Right atrium auricular region (tissue), 2 donors: ENCODE measurements around the gene DMWD. TPM values are rescaled to one million over a fixed set of nuclear protein-coding genes. Genes with fewer than 3 reads are reported as not detected.

ENCODE experiments used
- DNase-seq: peaks from one replicate; pipeline ENCODE4 v3.0.0-alpha.2; 2019; ENCODE audit warnings: low spot score
- H3K27ac ChIP-seq, 2 donors: fragments of 200-600 bp; sonication (generic); 1 replicate in 1 of 2; 2 replicates in 1 of 2; pipeline ENCODE4 v1.5.1; 2016 to 2019
- H3K27me3 ChIP-seq, 2 donors: fragments of 200-600 bp; sonication (generic); one replicate each; pipeline versions ENCODE4 v1.5.1 to v1.6.0; 2017 to 2019
- H3K36me3 ChIP-seq: fragments of 200-600 bp; sonication (generic); one replicate; pipeline ENCODE4 v1.5.1; 2016
- H3K4me1 ChIP-seq, 2 donors: fragments of 200-600 bp; sonication (generic); one replicate each; pipeline versions ENCODE4 v1.5.1 to v1.6.0; 2017 to 2019
- H3K4me3 ChIP-seq, 2 donors: fragments of 200-600 bp; sonication (generic); 1 replicate in 1 of 2; 2 replicates in 1 of 2; pipeline ENCODE4 v1.5.1; 2017 to 2019; ENCODE audit warnings: mild to moderate bottlenecking in 1 of 2, moderate library complexity in 1 of 2
- H3K9me3 ChIP-seq, 2 donors: fragments of 200-600 bp; sonication (generic); one replicate each; pipeline ENCODE4 v1.5.1; 2019
- total RNA-seq, 2 donors: library from RNA; depleted of rRNA; stranded (reverse); fragments of >200 nt; gene quantifications; one replicate each; pipeline ENCODE4 v1.1.0, GENCODE V29; 2016
- TF ChIP-seq, protein P1 (sequence below), 2 donors: fragments of 200-600 bp; sonication (generic); IDR thresholded peaks; one replicate each; pipeline ENCODE4 v1.5.1; 2019; ENCODE audit warnings: antibody characterized with exemption in 2 of 2

The DMWD gene
- total RNA-seq, 2 donors from 2014 or later, result 41.5 to 55.9 TPM

DNA sequence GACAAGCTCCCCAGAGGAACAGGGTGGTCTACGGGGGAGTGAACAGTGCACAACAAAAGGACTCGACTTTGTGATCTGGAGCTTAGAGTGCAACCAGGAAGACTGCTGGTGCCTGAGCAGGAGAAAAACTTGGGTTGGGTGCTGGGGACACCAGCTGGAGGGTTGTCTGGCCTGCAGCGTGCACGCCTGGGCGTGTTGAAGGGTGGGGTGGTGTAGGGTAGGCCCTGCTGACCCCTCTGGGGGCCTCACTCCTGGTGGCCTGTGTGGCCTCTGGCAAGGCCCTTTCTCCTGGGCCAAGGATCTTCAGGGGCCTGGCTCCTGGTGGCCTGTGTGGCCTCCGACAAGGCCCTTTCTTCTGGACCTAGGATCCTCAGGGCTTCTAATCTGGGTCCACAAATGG, 27.1 kb upstream of the DMWD start:
- peaks cover 0 to 23% of the 10 kb centered on the region in 2 donors for H3K4me1 ChIP-seq
- no peak overlapping the region for H3K4me3 ChIP-seq
- H3K9me3 ChIP-seq, result no peaks in the 10 kb centered on the region
- peaks cover 45% of the 10 kb centered on the region for H3K36me3 ChIP-seq
- TF ChIP-seq, protein P1, sequence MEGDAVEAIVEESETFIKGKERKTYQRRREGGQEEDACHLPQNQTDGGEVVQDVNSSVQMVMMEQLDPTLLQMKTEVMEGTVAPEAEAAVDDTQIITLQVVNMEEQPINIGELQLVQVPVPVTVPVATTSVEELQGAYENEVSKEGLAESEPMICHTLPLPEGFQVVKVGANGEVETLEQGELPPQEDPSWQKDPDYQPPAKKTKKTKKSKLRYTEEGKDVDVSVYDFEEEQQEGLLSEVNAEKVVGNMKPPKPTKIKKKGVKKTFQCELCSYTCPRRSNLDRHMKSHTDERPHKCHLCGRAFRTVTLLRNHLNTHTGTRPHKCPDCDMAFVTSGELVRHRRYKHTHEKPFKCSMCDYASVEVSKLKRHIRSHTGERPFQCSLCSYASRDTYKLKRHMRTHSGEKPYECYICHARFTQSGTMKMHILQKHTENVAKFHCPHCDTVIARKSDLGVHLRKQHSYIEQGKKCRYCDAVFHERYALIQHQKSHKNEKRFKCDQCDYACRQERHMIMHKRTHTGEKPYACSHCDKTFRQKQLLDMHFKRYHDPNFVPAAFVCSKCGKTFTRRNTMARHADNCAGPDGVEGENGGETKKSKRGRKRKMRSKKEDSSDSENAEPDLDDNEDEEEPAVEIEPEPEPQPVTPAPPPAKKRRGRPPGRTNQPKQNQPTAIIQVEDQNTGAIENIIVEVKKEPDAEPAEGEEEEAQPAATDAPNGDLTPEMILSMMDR (IDR thresholded peaks at IDR 0.05), result no peak
- no peak overlapping the region for H3K27ac ChIP-seq
- no peaks in the 10 kb centered on the region for H3K27me3 ChIP-seq
- DNase-seq, result no peak

DNA sequence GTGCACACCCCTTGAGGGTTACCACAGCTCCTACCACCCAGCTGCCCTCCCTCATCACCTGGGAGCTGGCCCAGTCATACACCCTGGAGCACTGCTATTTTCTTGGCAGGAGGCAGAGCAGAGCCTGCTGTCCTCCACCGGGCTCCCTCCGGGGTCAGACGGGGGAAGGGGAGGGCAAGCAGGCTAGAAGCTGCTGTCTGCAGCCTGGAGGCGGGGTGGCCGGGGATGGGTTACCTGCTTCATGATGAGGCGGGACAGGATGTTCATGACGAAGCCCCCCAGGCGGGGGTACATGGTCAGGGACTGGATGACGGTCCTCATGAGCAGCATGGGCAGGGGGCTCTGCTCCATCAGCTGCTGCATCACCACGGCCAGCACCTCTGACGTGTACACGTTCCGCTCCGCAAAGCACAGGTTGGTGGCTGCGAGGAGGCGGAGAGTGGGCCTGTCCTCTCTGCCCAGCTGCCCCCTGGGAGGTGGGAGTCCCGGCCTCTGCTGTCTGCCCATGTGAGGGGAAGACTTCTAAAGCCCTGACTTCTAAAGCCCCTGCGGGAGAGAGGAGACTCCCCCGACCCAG, 25.2 kb upstream of the DMWD start:
- peaks cover 27% of the 10 kb centered on the region for H3K36me3 ChIP-seq
- no peak overlapping the region for H3K4me3 ChIP-seq
- TF ChIP-seq, protein P1 (IDR thresholded peaks at IDR 0.05), result no peak
- H3K9me3 ChIP-seq, result no peaks in the 10 kb centered on the region
- H3K4me1 ChIP-seq, result peaks cover 0 to 26% of the 10 kb centered on the region in 2 donors
- no peak overlapping the region for H3K27ac ChIP-seq
- H3K27me3 ChIP-seq, result no peaks in the 10 kb centered on the region
- no peak for DNase-seq

DNA sequence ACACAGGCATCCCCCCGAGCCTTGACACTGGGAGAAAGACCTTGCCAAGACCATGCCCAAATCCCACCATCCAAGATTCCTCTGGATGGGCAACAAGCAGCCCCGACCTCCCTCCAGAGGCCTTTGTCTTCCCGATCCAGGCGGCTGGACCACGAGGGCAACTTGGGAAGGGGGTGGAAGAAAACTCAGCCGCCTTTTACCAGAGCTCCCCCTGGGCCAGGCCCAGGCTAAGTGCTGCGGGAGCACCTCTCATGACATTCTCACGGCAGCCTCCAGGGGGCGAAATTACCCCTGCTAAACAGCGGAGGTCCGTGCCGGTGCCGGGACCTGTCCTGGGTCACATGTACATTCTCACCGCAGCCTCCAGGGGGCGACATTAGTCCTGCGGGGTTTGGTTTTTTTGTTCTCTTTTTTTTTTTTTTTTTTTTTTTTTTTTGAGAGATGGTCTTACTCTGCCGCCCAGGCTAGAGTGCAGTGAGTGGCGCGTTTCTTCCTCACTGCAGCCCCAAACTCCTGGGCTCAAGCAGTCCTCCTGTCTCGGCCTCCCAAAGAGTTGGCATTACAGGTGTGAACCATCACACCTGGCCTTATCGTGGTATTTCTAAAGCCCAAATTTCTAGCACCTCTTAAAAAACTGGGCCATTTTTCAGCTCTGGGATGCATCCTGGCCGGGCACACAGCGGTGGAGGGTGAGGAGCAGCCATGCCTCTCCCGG, 24.5 kb upstream of the DMWD start:
- TF ChIP-seq, protein P1 (IDR thresholded peaks at IDR 0.05), result peak; percentile 94 to 99
- Histone ChIP-seq H3K4me3 (no peak overlapping the region), H3K27me3 (no peaks in the 10 kb centered on the region), H3K36me3 (peaks cover 22% of the 10 kb centered on the region), H3K4me1 (peaks cover 0 to 26% of the 10 kb centered on the region in 2 donors), H3K27ac (peak overlapping the region in 1 of 2 donors; percentile 8), H3K9me3 (no peaks in the 10 kb centered on the region)
- peak; percentile 94 for DNase-seq

DNA sequence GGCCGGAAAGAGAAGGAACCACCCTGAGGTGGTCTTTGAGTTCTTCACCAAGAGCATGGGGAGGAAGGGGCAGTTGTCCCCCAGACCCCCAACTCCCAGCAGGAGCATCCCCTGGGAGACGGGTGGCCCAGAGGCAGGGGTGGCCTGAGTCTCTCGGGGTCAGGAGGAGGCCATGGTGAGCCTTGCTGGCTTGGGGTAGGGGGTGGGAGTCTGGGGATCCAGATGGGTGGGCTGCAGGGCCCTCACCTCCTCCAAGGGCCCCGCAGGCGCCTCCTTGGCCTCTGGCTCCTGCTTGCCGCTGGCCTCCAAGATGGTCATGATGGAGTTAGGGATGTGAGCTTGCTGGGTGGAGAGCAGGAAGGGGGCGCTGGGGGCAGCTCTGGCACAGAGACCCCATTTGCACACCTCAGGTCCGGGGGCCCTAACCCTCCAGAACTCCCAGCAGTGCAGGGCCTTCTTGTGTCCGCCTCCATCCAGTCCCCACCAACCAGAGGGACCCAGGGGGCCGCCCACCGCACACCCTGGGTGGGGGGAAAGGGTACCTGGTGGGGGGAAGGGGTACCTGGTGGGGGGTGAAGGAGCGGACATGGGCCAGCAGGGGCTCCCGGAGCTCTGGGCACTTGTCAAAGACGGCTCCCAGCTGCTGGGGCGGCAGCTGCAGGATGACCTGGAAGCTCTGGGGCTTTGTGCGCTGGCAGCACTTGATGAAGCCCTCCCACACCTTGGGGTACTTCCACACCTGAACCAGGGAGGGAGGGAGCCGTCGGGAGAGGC, 23.8 kb upstream of the DMWD start:
- TF ChIP-seq, protein P1 (IDR thresholded peaks at IDR 0.05), result no peak
- H3K27me3 ChIP-seq, result no peaks in the 10 kb centered on the region
- no peaks in the 10 kb centered on the region for H3K9me3 ChIP-seq
- H3K27ac ChIP-seq, result peak overlapping the region; percentile 55 to 70
- peaks cover 21% of the 10 kb centered on the region for H3K36me3 ChIP-seq
- H3K4me3 ChIP-seq, result peak overlapping the region; percentile 46 to 55
- H3K4me1 ChIP-seq, result peaks cover 0 to 26% of the 10 kb centered on the region in 2 donors
- no peak for DNase-seq

DNA sequence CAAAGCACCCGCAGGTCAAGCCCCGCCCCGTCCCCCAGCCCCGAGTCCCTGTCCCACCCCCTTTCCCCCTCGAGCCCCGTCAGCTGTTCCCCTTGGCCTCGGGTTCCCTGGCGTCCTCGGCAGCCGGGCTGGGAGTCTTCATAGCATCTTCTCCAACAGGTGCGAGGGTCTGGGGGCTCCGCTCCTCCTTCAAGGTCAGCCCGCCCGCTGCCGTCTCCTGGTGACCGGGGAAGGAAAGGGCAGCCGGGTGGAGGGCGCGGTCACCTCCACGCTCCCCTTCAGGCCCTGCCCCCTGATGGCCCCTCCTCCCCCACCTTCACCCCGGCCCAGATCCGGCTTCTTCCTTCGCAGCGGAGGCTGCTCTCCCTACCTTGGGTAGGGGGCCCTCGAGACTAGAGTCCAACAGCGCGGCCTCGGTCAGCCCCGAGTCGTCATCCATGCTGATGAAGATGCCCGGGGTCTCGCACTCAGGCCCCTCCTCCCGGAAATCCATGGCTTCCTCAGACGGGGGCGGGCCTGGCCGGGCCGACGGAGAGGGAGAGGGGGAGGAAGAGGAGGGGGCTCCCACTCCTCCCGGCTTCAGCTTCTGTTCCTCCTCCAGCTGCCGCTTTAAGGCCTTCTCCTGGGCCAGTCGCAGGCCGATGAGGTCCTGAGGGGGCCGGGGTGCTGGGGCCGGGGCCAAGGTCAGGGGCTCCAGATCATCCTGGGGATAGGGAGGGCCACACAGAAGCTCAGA, 23.0 kb upstream of the DMWD start:
- TF ChIP-seq, protein P1 (IDR thresholded peaks at IDR 0.05), result no peak
- no peak for DNase-seq
- peak overlapping the region; percentile 55 to 70 for H3K27ac ChIP-seq

More for the DNA sequence above, 23.0 kb upstream of the DMWD start:
- Histone ChIP-seq H3K36me3 (peaks cover 13% of the 10 kb centered on the region), H3K4me3 (peak overlapping the region; percentile 46 to 55), H3K27me3 (no peaks in the 10 kb centered on the region), H3K9me3 (no peaks in the 10 kb centered on the region), H3K4me1 (peaks cover 0 to 26% of the 10 kb centered on the region in 2 donors)
